Erythroblast (primary cell): ENCODE measurements around the gene RHOBTB3.

ENCODE experiments used
- GATA1 ChIP-seq: IDR thresholded peaks from 2 replicates; pipeline ENCODE4 v1.6.1; 2011; ENCODE audit warnings: low read depth, mild to moderate bottlenecking, control low read depth, low read length, moderate library complexity
- POLR2A ChIP-seq: IDR thresholded peaks from 2 replicates; pipeline ENCODE4 v1.6.1; 2011; ENCODE audit warnings: mild to moderate bottlenecking, low read length

DNA sequence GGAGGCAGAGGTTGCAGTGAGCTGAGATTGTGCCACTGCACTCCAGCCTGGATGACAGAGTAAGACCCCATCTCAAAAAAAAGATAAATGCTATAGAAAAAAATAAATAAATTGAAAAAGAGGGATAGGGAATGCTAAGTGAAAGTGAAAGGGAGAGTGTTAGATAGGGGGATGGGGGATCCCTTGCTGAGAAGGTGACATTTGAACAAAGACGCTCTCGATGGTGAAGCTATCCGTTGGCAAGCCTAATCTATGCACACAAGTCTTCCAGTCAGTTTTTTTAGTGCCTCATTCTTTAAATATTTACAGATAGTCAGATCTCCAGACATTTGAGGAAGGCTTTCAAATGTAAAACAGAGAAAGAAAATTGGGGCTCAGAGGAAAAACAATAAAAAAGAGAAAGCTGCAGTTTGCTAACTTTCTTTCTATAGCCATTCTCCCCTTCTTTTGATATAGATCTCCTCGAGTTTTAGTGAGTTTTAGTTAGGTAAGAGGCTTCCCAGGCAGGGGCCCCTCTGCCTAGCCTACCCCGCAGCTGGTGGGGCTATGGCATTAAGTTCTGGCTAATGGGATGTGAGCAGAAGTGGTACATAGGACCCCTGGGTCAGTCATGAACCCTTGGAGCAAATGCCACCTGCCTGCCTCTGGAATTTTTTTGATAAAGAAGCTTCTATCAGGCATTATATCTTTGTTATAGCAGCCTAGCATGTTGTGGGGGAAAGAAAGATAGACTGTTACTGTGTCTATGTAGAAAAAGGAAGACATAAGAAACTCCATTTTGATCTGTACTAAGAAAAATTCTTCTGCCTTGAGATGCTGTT, 79.4 kb downstream of the RHOBTB3 start:
- TF ChIP-seq POLR2A (no peak), GATA1 (no peak)
